B cell (primary cell): ENCODE measurements around the gene TRIO.

ENCODE experiments used
- EZH2 ChIP-seq: IDR thresholded peaks from 2 replicates; pipeline ENCODE4 v1.6.1; 2012; ENCODE audit warnings: borderline replicate concordance, low read depth, mild to moderate bottlenecking, moderate library complexity, low read length; ENCODE audit not compliant: insufficient read depth, poor library complexity, severe bottlenecking
- TF ChIP-seq, protein P1 (sequence below): fragments of 200-600 bp; IDR thresholded peaks from one replicate; pipeline ENCODE4 v1.8.0; 2022; ENCODE audit warnings: antibody characterized with exemption, mild to moderate bottlenecking

GRCh38 chr5:14440582-14441431, 297.7 kb downstream of the TRIO start:
- TF ChIP-seq, protein P1, sequence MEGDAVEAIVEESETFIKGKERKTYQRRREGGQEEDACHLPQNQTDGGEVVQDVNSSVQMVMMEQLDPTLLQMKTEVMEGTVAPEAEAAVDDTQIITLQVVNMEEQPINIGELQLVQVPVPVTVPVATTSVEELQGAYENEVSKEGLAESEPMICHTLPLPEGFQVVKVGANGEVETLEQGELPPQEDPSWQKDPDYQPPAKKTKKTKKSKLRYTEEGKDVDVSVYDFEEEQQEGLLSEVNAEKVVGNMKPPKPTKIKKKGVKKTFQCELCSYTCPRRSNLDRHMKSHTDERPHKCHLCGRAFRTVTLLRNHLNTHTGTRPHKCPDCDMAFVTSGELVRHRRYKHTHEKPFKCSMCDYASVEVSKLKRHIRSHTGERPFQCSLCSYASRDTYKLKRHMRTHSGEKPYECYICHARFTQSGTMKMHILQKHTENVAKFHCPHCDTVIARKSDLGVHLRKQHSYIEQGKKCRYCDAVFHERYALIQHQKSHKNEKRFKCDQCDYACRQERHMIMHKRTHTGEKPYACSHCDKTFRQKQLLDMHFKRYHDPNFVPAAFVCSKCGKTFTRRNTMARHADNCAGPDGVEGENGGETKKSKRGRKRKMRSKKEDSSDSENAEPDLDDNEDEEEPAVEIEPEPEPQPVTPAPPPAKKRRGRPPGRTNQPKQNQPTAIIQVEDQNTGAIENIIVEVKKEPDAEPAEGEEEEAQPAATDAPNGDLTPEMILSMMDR, result no peak
- no peak for TF ChIP-seq EZH2
